Activated naive CD4-positive, alpha-beta T cell treated with anti-CD3 and anti-CD28 coated beads, Interleukin-2, amount 50 U/mL, for 72 hours (primary cell): Measurements from ENCODE around the gene TBC1D22B. TPM values are rescaled to one million over a fixed set of nuclear protein-coding genes. Genes with fewer than 3 reads are reported as not detected.

Experiments used
- ATAC-seq, 2 donors: fragments of 150-1000 bp; cut with Tn5 transposase; 2 replicates each; pipeline ENCODE4 v1.10.0; 2021; ENCODE audit warnings: mild to moderate bottlenecking in 2 of 2, moderate library complexity in 2 of 2
- DNase-seq, 2 donors: peaks; one replicate each; pipeline ENCODE4 v3.0.0; 2021 to 2022; ENCODE audit warnings: low spot score in 2 of 2
- H3K27ac Mint-ChIP-seq, 2 donors: one replicate each; pipeline ENCODE4 v1.8.0; 2022; ENCODE audit warnings: mild to moderate bottlenecking in 2 of 2, mixed read lengths in 2 of 2
- H3K36me3 Mint-ChIP-seq, 2 donors: one replicate each; pipeline ENCODE4 v1.8.0; 2022; ENCODE audit warnings: mixed read lengths in 2 of 2
- H3K9me3 Mint-ChIP-seq, 2 donors: one replicate each; pipeline ENCODE4 v1.8.0; 2022; ENCODE audit warnings: mixed read lengths in 2 of 2
- total RNA-seq, 2 donors: library from RNA; stranded (reverse); gene quantifications; one replicate each; pipeline ENCODE4 v1.2.3, GENCODE V29; 2022

TBC1D22B gene
- total RNA-seq, 2 donors from 2014 or later, result 15.6 to 19.4 TPM

GRCh38 chr6:37233541-37233940, 24.0 kb upstream of the TBC1D22B start:
- DNase-seq (no peak), ATAC-seq (no peak)
- H3K27ac Mint-ChIP-seq, result no peak overlapping the region
- peaks cover 0 to 5% of the 10 kb centered on the region in 2 donors for H3K9me3 Mint-ChIP-seq
- H3K36me3 Mint-ChIP-seq, result no peaks in the 10 kb centered on the region

- ATAC-seq (no peak), DNase-seq (no peak)
- Mint-ChIP-seq H3K9me3 (peaks cover 0 to 5% of the 10 kb centered on the region in 2 donors), H3K27ac (no peak overlapping the region), H3K36me3 (no peaks in the 10 kb centered on the region)
These were observed 20.7 kb upstream of the TBC1D22B start for GRCh38 chr6:37236921-37237320.

- Mint-ChIP-seq H3K27ac (no peak overlapping the region), H3K9me3 (peaks cover 0 to 5% of the 10 kb centered on the region in 2 donors), H3K36me3 (no peaks in the 10 kb centered on the region)
- ATAC-seq (no peak), DNase-seq (no peak)
These were observed 19.8 kb upstream of the TBC1D22B start for GRCh38 chr6:37237789-37238188.

GRCh38 chr6:37238381-37238780, 19.2 kb upstream of the TBC1D22B start:
- no peak for DNase-seq
- H3K27ac Mint-ChIP-seq, result peak overlapping the region in 1 of 2 donors; percentile 49
- peaks cover 0 to 2% of the 10 kb centered on the region in 2 donors for H3K36me3 Mint-ChIP-seq
- no peak for ATAC-seq
- no peaks in the 10 kb centered on the region for H3K9me3 Mint-ChIP-seq

- H3K27ac Mint-ChIP-seq, result peak overlapping the region; percentile 86 to 96
- DNase-seq (no peak), ATAC-seq (no peak)
- H3K36me3 Mint-ChIP-seq, result peaks cover 0 to 5% of the 10 kb centered on the region in 2 donors
- no peaks in the 10 kb centered on the region for H3K9me3 Mint-ChIP-seq
These were observed 18.0 kb upstream of the TBC1D22B start for GRCh38 chr6:37239526-37239925.

GRCh38 chr6:37239950-37240713, 17.4 kb upstream of the TBC1D22B start:
- H3K27ac Mint-ChIP-seq, result peak overlapping the region; percentile 86 to 96
- ATAC-seq, result peak; percentile 91

GRCh38 chr6:37241131-37241530, 16.4 kb upstream of the TBC1D22B start:
- no peak for DNase-seq
- no peak for ATAC-seq
- Mint-ChIP-seq H3K27ac (no peak overlapping the region), H3K36me3 (peaks cover 2 to 8% of the 10 kb centered on the region in 2 donors), H3K9me3 (peaks cover 3 to 6% of the 10 kb centered on the region in 2 donors)

More at GRCh38 chr6:37239950-37240713, 17.4 kb upstream of the TBC1D22B start:
- H3K36me3 Mint-ChIP-seq, result peaks cover 0 to 5% of the 10 kb centered on the region in 2 donors
- DNase-seq, result peak; percentile 77 to 88
- H3K9me3 Mint-ChIP-seq, result peaks cover 0 to 3% of the 10 kb centered on the region in 2 donors

- DNase-seq (no peak), ATAC-seq (no peak)
- Mint-ChIP-seq H3K27ac (peak overlapping the region; percentile 77 to 81), H3K36me3 (peaks cover 4 to 16% of the 10 kb centered on the region in 2 donors), H3K9me3 (peaks cover 3 to 8% of the 10 kb centered on the region in 2 donors)
These were observed 15.7 kb upstream of the TBC1D22B start for GRCh38 chr6:37241775-37242428.

- H3K36me3 Mint-ChIP-seq, result peaks cover 4 to 16% of the 10 kb centered on the region in 2 donors
- H3K27ac Mint-ChIP-seq, result peak overlapping the region; percentile 77 to 81
- peaks cover 3 to 8% of the 10 kb centered on the region in 2 donors for H3K9me3 Mint-ChIP-seq
- ATAC-seq (peak; percentile 15 to 40), DNase-seq (no peak)
These were observed 15.0 kb upstream of the TBC1D22B start for GRCh38 chr6:37242429-37243052.

GRCh38 chr6:37243131-37243815, 14.3 kb upstream of the TBC1D22B start:
- no peak for DNase-seq
- Mint-ChIP-seq H3K36me3 (peaks cover 4 to 16% of the 10 kb centered on the region in 2 donors), H3K9me3 (peaks cover 3 to 8% of the 10 kb centered on the region in 2 donors), H3K27ac (no peak overlapping the region)
- ATAC-seq, result no peak

GRCh38 chr6:37243816-37244370, 13.7 kb upstream of the TBC1D22B start:
- DNase-seq, result no peak
- no peak for ATAC-seq
- Mint-ChIP-seq H3K36me3 (peaks cover 4 to 16% of the 10 kb centered on the region in 2 donors), H3K27ac (no peak overlapping the region), H3K9me3 (peaks cover 3 to 8% of the 10 kb centered on the region in 2 donors)

GRCh38 chr6:37244430-37245310, 12.9 kb upstream of the TBC1D22B start:
- Mint-ChIP-seq H3K9me3 (peaks cover 3 to 8% of the 10 kb centered on the region in 2 donors), H3K36me3 (peaks cover 4 to 16% of the 10 kb centered on the region in 2 donors), H3K27ac (no peak overlapping the region)
- no peak for DNase-seq
- no peak for ATAC-seq

- H3K27ac Mint-ChIP-seq, result no peak overlapping the region
- no peak for ATAC-seq
- no peak for DNase-seq
- H3K9me3 Mint-ChIP-seq, result no peaks in the 10 kb centered on the region
- peaks cover 1 to 6% of the 10 kb centered on the region in 2 donors for H3K36me3 Mint-ChIP-seq
These were observed 6.3 kb upstream of the TBC1D22B start for GRCh38 chr6:37251211-37251780.

- Mint-ChIP-seq H3K27ac (no peak overlapping the region), H3K36me3 (peaks cover 3 to 11% of the 10 kb centered on the region in 2 donors), H3K9me3 (no peaks in the 10 kb centered on the region)
- DNase-seq, result no peak
- ATAC-seq, result no peak
These were observed 4.0 kb upstream of the TBC1D22B start for GRCh38 chr6:37253486-37254007.

- no peak for DNase-seq
- Mint-ChIP-seq H3K36me3 (peaks cover 5 to 14% of the 10 kb centered on the region in 2 donors), H3K9me3 (no peaks in the 10 kb centered on the region), H3K27ac (no peak overlapping the region)
- ATAC-seq, result no peak
These were observed 2.7 kb upstream of the TBC1D22B start for GRCh38 chr6:37254881-37255280.
